ENCODE data around the gene ZSCAN22.
A peak's percentile ranks its signal among the peaks of the same experiment; 100 is the strongest.

The ZSCAN22 gene

GRCh38 chr19:58379246-58379645, 52.5 kb downstream of the ZSCAN22 start:
- DNase-seq = no peak

GRCh38 chr19:58380037-58380661, 53.4 kb downstream of the ZSCAN22 start:
- DNase-seq = no peak

GRCh38 chr19:58380662-58381459, 54.1 kb downstream of the ZSCAN22 start, which contains the start of gene ZNF837:
Gene ZNF837 (minus strand): TSS chr19:58381030. CDS start chr19:58369332, 11,698 bp downstream.
- peak; percentile 97 for DNase-seq

GRCh38 chr19:58381460-58382212, 54.8 kb downstream of the ZSCAN22 start:
- DNase-seq = no peak

- DNase-seq = no peak
Measured at GRCh38 chr19:58382997-58383603, 56.3 kb downstream of the ZSCAN22 start.

GRCh38 chr19:58385313-58385890, 58.6 kb downstream of the ZSCAN22 start:
- DNase-seq = no peak

- no peak for DNase-seq
Measured at GRCh38 chr19:58385891-58386575, 59.2 kb downstream of the ZSCAN22 start.

GRCh38 chr19:58386576-58387337, 60.0 kb downstream of the ZSCAN22 start, which contains the start of gene RPS5:
Gene RPS5 (plus strand): TSS chr19:58387269. CDS start chr19:58388138, 869 bp downstream.
- DNase-seq = peak; percentile 94

GRCh38 chr19:58387338-58388174, 60.8 kb downstream of the ZSCAN22 start:
- no peak for DNase-seq

GRCh38 chr19:58388175-58388526, 61.4 kb downstream of the ZSCAN22 start:
- no peak for DNase-seq

Data from activated gamma-delta T cell treated with Interleukin-2 at 50 U/mL for 16 hours (primary cell).